ENCODE measurements around the gene BICD1.

The BICD1 gene

GRCh38 chr12:32217354-32218310, 111.0 kb downstream of the BICD1 start:
- peak; percentile 10 to 61 for DNase-seq (ENCODE audit: low read depth in 1 of 2, low spot score in 1 of 2)
- H3K4me3 ChIP-seq (replicated peaks; ENCODE audit: insufficient read depth, low read length) = no peak overlapping the region

GRCh38 chr12:32223941-32224340, 117.3 kb downstream of the BICD1 start:
- Histone ChIP-seq H3K4me3 (replicated peaks; ENCODE audit: insufficient read depth, low read length) (no peak overlapping the region), H3K27ac (replicated peaks) (no peak overlapping the region), H3K27me3 (ENCODE audit: insufficient read depth, poor library complexity, severe bottlenecking) (no peaks in the 10 kb centered on the region)
- no peak for TF ChIP-seq REST (IDR thresholded peaks at IDR 0.05; ENCODE audit: insufficient replicate concordance, low read depth)
- no peak for DNase-seq (ENCODE audit: low read depth in 1 of 2, low spot score in 1 of 2)

More at GRCh38 chr12:32217354-32218310, 111.0 kb downstream of the BICD1 start:
- TF ChIP-seq GABPA (IDR thresholded peaks at IDR 0.05; ENCODE audit: low read depth) = no peak
- no peak for TF ChIP-seq REST (IDR thresholded peaks at IDR 0.05; ENCODE audit: insufficient replicate concordance, low read depth)
- TF ChIP-seq POLR2AphosphoS5 (IDR thresholded peaks at IDR 0.05; ENCODE audit: low read depth) = no peak
- no peak for TF ChIP-seq CTCF (IDR thresholded peaks at IDR 0.05; ENCODE audit: insufficient read depth, low read length)
- no peak for TF ChIP-seq SPI1 (IDR thresholded peaks at IDR 0.05; ENCODE audit: borderline replicate concordance, low read depth)
- Histone ChIP-seq H3K27me3 (ENCODE audit: insufficient read depth, poor library complexity, severe bottlenecking) (no peaks in the 10 kb centered on the region), H3K27ac (replicated peaks) (no peak overlapping the region)

- DNase-seq (ENCODE audit: low read depth in 1 of 2, low spot score in 1 of 2) = no peak
- H3K27ac ChIP-seq (replicated peaks) = no peak overlapping the region
- no peak overlapping the region for H3K4me3 ChIP-seq (replicated peaks; ENCODE audit: insufficient read depth, low read length)
- no peaks in the 10 kb centered on the region for H3K27me3 ChIP-seq (ENCODE audit: insufficient read depth, poor library complexity, severe bottlenecking)
- TF ChIP-seq SPI1 (IDR thresholded peaks at IDR 0.05; ENCODE audit: borderline replicate concordance, low read depth) (no peak), POLR2AphosphoS5 (IDR thresholded peaks at IDR 0.05; ENCODE audit: low read depth) (no peak), CTCF (IDR thresholded peaks at IDR 0.05; ENCODE audit: insufficient read depth, low read length) (no peak), GABPA (IDR thresholded peaks at IDR 0.05; ENCODE audit: low read depth) (no peak), REST (IDR thresholded peaks at IDR 0.05; ENCODE audit: insufficient replicate concordance, low read depth) (no peak)
Measured at GRCh38 chr12:32226768-32227167, 120.1 kb downstream of the BICD1 start.

Measured in HL-60 (cell line).